Body of pancreas (tissue), 4 donors: ENCODE data around the gene HLA-DQB1. TPM values are rescaled to one million over a fixed set of nuclear protein-coding genes. Genes with fewer than 3 reads are reported as not detected.
A peak's percentile ranks its signal among the peaks of the same experiment; 100 is the strongest.
"Not testable (repeated sequence)": the region's sequence is repeated elsewhere in the genome, so short reads cannot be mapped to it uniquely, and the experiment has no call there.

Experiments used
- ATAC-seq: fragments of 150-250 bp; one replicate; pipeline ENCODE4 v1.9.1; 2016
- DNase-seq, 4 donors: peaks; one replicate each; pipeline ENCODE4 v3.0.0-alpha.2; 2019
- H3K27ac ChIP-seq, 4 donors: fragments of 200-600 bp; sonication (generic); 1 replicate in 3 of 4; 2 replicates in 1 of 4; pipeline versions ENCODE4 v1.5.1 to v1.6.1; 2016 to 2019; ENCODE audit warnings: mild to moderate bottlenecking in 1 of 4, mixed read lengths in 1 of 4, moderate library complexity in 1 of 4
- H3K27me3 ChIP-seq, 2 donors: fragments of 200-600 bp; sonication (generic); one replicate each; pipeline ENCODE4 v1.6.0; 2016; ENCODE audit warnings: mild to moderate bottlenecking in 1 of 2
- H3K36me3 ChIP-seq, 2 donors: fragments of 200-600 bp; sonication (generic); replicated peaks in 1 of 2; 2 replicates each; pipeline ENCODE4 v1.5.1; 2016; ENCODE audit warnings: low read depth in 2 of 2; ENCODE audit not compliant: insufficient read depth in 1 of 2
- H3K4me1 ChIP-seq: fragments of 200-600 bp; sonication (generic); one replicate; pipeline ENCODE4 v1.6.0; 2016
- H3K4me3 ChIP-seq, 2 donors: fragments of 200-600 bp; sonication (generic); 1 replicate in 1 of 2; 2 replicates in 1 of 2; pipeline ENCODE4 v1.5.1; 2016 to 2019
- H3K9me3 ChIP-seq, 3 donors: fragments of 200-600 bp; sonication (generic); 1 replicate in 2 of 3; 2 replicates in 1 of 3; pipeline ENCODE4 v1.5.1; 2016
- POLR2A ChIP-seq, 3 donors: fragments of 450-650 bp; IDR thresholded peaks; one replicate each; pipeline ENCODE4 v1.6.1; 2016; ENCODE audit warnings: antibody characterized with exemption in 3 of 3, mild to moderate bottlenecking in 2 of 3
- WGBS, 2 donors: methylation state at CpG; one replicate each; pipeline ENCODE4 v1.1.5; 2017; 5-methylcytosine and 5-hydroxymethylcytosine counted together
- intact Hi-C: fragments of 100-400 bp; cut with DNase I; formaldehyde crosslinking; loops from one replicate; pipeline ENCODE4 v1.15.1; 2023
- total RNA-seq, 2 donors: library from RNA; depleted of rRNA; stranded (reverse); fragments of >200 nt; gene quantifications; one replicate each; pipeline ENCODE4 v1.1.0, GENCODE V29; 2016
- TF ChIP-seq, protein P1 (sequence below), 7 experiments: fragments of 450-650 bp in 4 of 7; fragments of 200-600 bp in 3 of 7; sonication (generic) in 3 of 7; IDR thresholded peaks; one replicate each; pipeline ENCODE4 v1.5.1; 2016 to 2019; ENCODE audit warnings: antibody characterized with exemption in 7 of 7

The HLA-DQB1 gene
- total RNA-seq, 2 donors from 2014 or later = 0.78 to 1.6 TPM

DNA sequence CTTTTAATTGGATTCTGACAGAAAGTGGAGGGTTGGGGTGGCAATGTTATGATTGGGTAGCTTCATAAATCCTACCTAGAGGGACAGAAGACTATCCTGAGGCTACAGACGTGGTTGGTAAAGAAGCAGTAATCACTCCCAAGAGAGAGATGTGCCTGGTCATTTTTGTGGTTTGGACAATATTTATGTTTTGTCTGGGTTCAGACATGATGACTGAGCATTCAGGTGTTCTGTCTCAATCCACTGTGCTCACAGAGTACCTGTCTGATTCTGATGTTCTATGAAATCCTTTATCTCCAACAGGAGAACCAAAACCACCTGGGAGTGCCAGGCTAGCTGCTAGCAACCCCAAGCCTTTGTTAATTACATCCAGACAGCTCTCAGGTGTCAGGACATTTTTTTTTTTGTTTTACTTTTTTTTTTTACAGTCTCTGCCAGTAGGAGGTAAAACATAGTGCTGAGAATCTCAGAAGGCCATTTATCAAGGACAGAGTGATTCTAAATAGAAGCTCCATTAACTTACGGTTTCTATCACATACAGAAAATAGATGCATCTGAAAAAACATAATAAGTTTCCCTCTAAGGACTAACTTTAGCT lies 30.8 kb downstream of the HLA-DQB1 start:
- DNase-seq (no peak), ATAC-seq (no peak)
- Histone ChIP-seq H3K27ac (no peak overlapping the region), H3K9me3 (no peaks in the 10 kb centered on the region), H3K4me1 (no peaks in the 10 kb centered on the region), H3K27me3 (no peaks in the 10 kb centered on the region), H3K4me3 (no peak overlapping the region), H3K36me3 (no peaks in the 10 kb centered on the region)
- intact Hi-C loops = no loop called here
- 22 to 47% methylated on average over 2 of the region's 2 CpGs for WGBS, 2 donors
- TF ChIP-seq, protein P1, sequence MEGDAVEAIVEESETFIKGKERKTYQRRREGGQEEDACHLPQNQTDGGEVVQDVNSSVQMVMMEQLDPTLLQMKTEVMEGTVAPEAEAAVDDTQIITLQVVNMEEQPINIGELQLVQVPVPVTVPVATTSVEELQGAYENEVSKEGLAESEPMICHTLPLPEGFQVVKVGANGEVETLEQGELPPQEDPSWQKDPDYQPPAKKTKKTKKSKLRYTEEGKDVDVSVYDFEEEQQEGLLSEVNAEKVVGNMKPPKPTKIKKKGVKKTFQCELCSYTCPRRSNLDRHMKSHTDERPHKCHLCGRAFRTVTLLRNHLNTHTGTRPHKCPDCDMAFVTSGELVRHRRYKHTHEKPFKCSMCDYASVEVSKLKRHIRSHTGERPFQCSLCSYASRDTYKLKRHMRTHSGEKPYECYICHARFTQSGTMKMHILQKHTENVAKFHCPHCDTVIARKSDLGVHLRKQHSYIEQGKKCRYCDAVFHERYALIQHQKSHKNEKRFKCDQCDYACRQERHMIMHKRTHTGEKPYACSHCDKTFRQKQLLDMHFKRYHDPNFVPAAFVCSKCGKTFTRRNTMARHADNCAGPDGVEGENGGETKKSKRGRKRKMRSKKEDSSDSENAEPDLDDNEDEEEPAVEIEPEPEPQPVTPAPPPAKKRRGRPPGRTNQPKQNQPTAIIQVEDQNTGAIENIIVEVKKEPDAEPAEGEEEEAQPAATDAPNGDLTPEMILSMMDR (IDR thresholded peaks at IDR 0.05) = no peak
- TF ChIP-seq POLR2A (IDR thresholded peaks at IDR 0.05) = no peak

DNA sequence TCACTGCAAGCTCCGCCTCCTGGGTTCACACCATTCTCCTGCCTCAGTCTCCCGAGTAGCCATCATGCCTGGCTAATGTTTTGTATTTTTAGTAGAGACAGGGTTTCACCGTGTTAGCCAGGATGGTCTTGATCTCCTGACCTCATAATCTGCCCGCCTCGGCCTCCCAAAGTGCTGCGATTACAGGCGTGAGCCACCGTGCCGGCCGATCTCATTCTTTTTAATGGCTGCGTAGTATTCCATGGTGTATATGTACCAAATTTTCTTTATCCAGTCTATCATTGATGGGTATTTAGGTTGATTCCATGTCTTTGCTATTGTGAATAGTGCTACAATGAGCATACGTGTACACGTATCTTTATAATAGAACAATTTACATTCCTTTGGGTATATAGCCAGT lies 36.7 kb downstream of the HLA-DQB1 start:
- DNase-seq, H3K27me3 ChIP-seq, H3K4me1 ChIP-seq, ATAC-seq, H3K36me3 ChIP-seq, H3K4me3 ChIP-seq, intact Hi-C loops, H3K27ac ChIP-seq, H3K9me3 ChIP-seq: not testable (repeated sequence)
- 90 to 96% methylated on average over 2 to 13 of the region's 13 CpGs for WGBS, 2 donors

DNA sequence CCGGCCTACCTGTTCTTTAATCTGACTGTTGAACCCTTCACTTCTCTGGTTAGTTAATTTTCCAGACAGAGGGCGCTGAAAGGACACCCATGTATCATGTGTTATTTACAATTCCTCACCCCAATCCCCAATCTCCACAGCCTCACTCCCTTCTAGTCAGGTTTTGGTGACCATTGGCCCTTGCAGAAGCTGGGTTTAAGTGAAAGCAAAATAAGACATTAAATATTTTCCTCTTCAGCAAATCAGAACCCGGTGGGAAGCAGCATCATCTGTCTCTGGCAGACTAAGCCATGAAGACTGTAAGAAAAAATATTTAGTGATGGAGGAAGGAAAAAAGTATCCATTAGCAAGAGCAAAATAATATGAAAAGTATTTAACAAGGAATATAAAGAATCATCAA lies 38.6 kb downstream of the HLA-DQB1 start:
- Histone ChIP-seq H3K27me3 (no peaks in the 10 kb centered on the region), H3K27ac (no peak overlapping the region), H3K4me3 (no peak overlapping the region), H3K9me3 (no peaks in the 10 kb centered on the region), H3K36me3 (no peaks in the 10 kb centered on the region), H3K4me1 (no peaks in the 10 kb centered on the region)
- DNase-seq = peak in 2 of 4 donors; percentile 24 to 55
- intact Hi-C loops = no loop called here
- no peak for ATAC-seq
- WGBS, 2 donors = 26 to 31% methylated on average over 3 of the region's 3 CpGs
- TF ChIP-seq, protein P1 (IDR thresholded peaks at IDR 0.05) = no peak
- TF ChIP-seq POLR2A (IDR thresholded peaks at IDR 0.05) = no peak

DNA sequence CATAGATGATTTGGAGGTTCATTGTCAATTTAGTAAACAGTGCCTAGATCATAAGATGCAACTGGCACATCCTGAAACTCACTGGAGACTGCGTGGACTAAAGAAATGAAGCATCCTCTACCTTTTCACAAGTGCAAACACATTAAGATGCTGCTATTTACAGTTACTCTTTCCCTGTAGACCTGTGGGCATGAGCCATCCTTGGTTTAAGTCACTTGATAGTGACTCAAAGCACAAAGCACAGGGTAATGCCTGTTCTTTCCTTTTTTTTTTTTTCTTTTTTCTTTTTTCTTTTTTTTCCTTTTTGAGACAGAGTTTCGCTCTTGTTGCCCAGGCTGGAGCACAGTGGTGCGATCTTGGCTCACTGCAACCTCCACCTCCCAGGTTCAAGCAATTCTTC lies 39.2 kb downstream of the HLA-DQB1 start:
- no peak for TF ChIP-seq POLR2A (IDR thresholded peaks at IDR 0.05)
- TF ChIP-seq, protein P1 (IDR thresholded peaks at IDR 0.05) = no peak
- intact Hi-C loops = no loop called here
- Histone ChIP-seq H3K27me3 (no peaks in the 10 kb centered on the region), H3K27ac (no peak overlapping the region), H3K36me3 (no peaks in the 10 kb centered on the region), H3K4me3 (no peak overlapping the region), H3K9me3 (no peaks in the 10 kb centered on the region), H3K4me1 (no peaks in the 10 kb centered on the region)
- 0 to 52% methylated on average over 1 to 3 of the region's 3 CpGs for WGBS, 2 donors
- no peak for DNase-seq
- no peak for ATAC-seq

DNA sequence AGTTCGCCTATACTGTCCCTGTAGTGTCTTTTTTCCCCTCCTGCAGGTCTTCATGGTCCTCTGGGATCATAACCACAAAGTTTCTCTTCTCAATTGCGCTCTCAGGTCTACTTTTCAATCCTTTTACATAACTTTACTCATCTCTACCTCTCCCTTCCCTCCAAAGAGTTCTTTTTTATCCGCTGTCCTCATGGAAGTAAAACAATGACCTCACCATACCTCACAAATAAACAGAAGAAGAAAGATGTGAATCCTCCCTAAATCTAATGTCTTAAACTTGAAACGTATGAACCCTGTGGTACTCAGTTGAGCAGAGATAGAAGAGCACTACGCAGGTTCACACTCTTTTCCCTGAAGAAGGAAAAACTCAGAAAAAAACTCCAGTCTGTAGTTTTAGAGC lies 41.3 kb downstream of the HLA-DQB1 start:
- no peaks in the 10 kb centered on the region for H3K36me3 ChIP-seq
- ATAC-seq = no peak
- 17 to 29% methylated on average over 5 of the region's 5 CpGs for WGBS, 2 donors
- H3K4me3 ChIP-seq = no peak overlapping the region
- DNase-seq = no peak
- H3K27ac ChIP-seq = no peak overlapping the region
- no peak for TF ChIP-seq POLR2A (IDR thresholded peaks at IDR 0.05)
- TF ChIP-seq, protein P1 (IDR thresholded peaks at IDR 0.05) = no peak
- H3K9me3 ChIP-seq = no peaks in the 10 kb centered on the region
- intact Hi-C loops = no loop called here
- no peaks in the 10 kb centered on the region for H3K27me3 ChIP-seq
- H3K4me1 ChIP-seq = no peaks in the 10 kb centered on the region
